ENCODE measurements around the gene TENT4A. TPM values are rescaled to one million over a fixed set of nuclear protein-coding genes. Genes with fewer than 3 reads are reported as not detected.

TENT4A gene
- total RNA-seq, 1 experiment from 2014 or later: 32.3 TPM

- Mint-ChIP-seq H3K36me3 (ENCODE audit: insufficient read depth, unreplicated experiment) (no peaks in the 10 kb centered on the region), H3K9me3 (ENCODE audit: unreplicated experiment) (no peaks in the 10 kb centered on the region), H3K4me3 (ENCODE audit: unreplicated experiment) (no peak overlapping the region), H3K27ac (ENCODE audit: unreplicated experiment) (no peak overlapping the region), H3K4me1 (ENCODE audit: low read depth, unreplicated experiment) (no peaks in the 10 kb centered on the region), H3K27me3 (ENCODE audit: insufficient read depth, unreplicated experiment) (peaks cover 8% of the 10 kb centered on the region)
- no peaks in the 10 kb centered on the region for H3K27me3 ChIP-seq (replicated peaks; ENCODE audit: control insufficient read depth, insufficient read depth, low read length)
- H3K36me3 ChIP-seq (ENCODE audit: control insufficient read depth, insufficient read depth, low read length): no peaks in the 10 kb centered on the region
- no peak for DNase-seq
- H3K9me3 ChIP-seq: no peaks in the 10 kb centered on the region
- no peaks in the 10 kb centered on the region for H3K4me1 ChIP-seq
- POLR2A ChIA-PET: no interaction called here
- no peak overlapping the region for H3K4me3 ChIP-seq (ENCODE audit: low read depth, low read length)
- intact Hi-C loops (cut with micrococcal nuclease; ENCODE audit: unreplicated experiment): no loop called here
- no peak for TF ChIP-seq CTCF (IDR thresholded peaks at IDR 0.05; ENCODE audit: insufficient read depth in 1 of 2, low read depth in 1 of 2, low read length in 1 of 2, severe bottlenecking in 1 of 2, unreplicated experiment in 1 of 2)
- BruUV-seq (replicated peaks): no TSS peak
- CTCF ChIA-PET: no interaction called here
Measured at GRCh38 chr5:6700074-6700684, 13.1 kb upstream of the TENT4A start.

GRCh38 chr5:6700685-6701355 lies 12.4 kb upstream of the TENT4A start:
- Mint-ChIP-seq H3K27ac (ENCODE audit: unreplicated experiment) (no peak overlapping the region), H3K27me3 (ENCODE audit: insufficient read depth, unreplicated experiment) (peaks cover 10% of the 10 kb centered on the region), H3K4me3 (ENCODE audit: unreplicated experiment) (no peak overlapping the region), H3K36me3 (ENCODE audit: insufficient read depth, unreplicated experiment) (no peaks in the 10 kb centered on the region), H3K4me1 (ENCODE audit: low read depth, unreplicated experiment) (no peaks in the 10 kb centered on the region), H3K9me3 (ENCODE audit: unreplicated experiment) (no peaks in the 10 kb centered on the region)
- intact Hi-C loops (cut with micrococcal nuclease; ENCODE audit: unreplicated experiment): no loop called here
- Histone ChIP-seq H3K9me3 (no peaks in the 10 kb centered on the region), H3K4me1 (no peaks in the 10 kb centered on the region), H3K4me3 (ENCODE audit: low read depth, low read length) (no peak overlapping the region), H3K36me3 (ENCODE audit: control insufficient read depth, insufficient read depth, low read length) (no peaks in the 10 kb centered on the region), H3K27me3 (replicated peaks; ENCODE audit: control insufficient read depth, insufficient read depth, low read length) (no peaks in the 10 kb centered on the region)
- no peak for DNase-seq
- no peak for TF ChIP-seq CTCF (IDR thresholded peaks at IDR 0.05; ENCODE audit: insufficient read depth in 1 of 2, low read depth in 1 of 2, low read length in 1 of 2, severe bottlenecking in 1 of 2, unreplicated experiment in 1 of 2)
- CTCF ChIA-PET: no interaction called here
- no TSS peak for BruUV-seq (replicated peaks)
- POLR2A ChIA-PET: no interaction called here

GRCh38 chr5:6701491-6701890 lies 11.7 kb upstream of the TENT4A start:
- no peaks in the 10 kb centered on the region for H3K4me1 Mint-ChIP-seq (ENCODE audit: low read depth, unreplicated experiment)
- no peak overlapping the region for H3K27ac Mint-ChIP-seq (ENCODE audit: unreplicated experiment)
- no peak overlapping the region for H3K4me3 ChIP-seq (ENCODE audit: low read depth, low read length)
- no TSS peak for BruUV-seq (replicated peaks)
- intact Hi-C loops (cut with micrococcal nuclease; ENCODE audit: unreplicated experiment): no loop called here
- no peaks in the 10 kb centered on the region for H3K36me3 ChIP-seq (ENCODE audit: control insufficient read depth, insufficient read depth, low read length)
- no peaks in the 10 kb centered on the region for H3K9me3 Mint-ChIP-seq (ENCODE audit: unreplicated experiment)
- H3K36me3 Mint-ChIP-seq (ENCODE audit: insufficient read depth, unreplicated experiment): no peaks in the 10 kb centered on the region
- ChIA-PET POLR2A (no interaction called here), CTCF (no interaction called here)
- TF ChIP-seq CTCF (IDR thresholded peaks at IDR 0.05; ENCODE audit: insufficient read depth in 1 of 2, low read depth in 1 of 2, low read length in 1 of 2, severe bottlenecking in 1 of 2, unreplicated experiment in 1 of 2): no peak
- H3K9me3 ChIP-seq: no peaks in the 10 kb centered on the region
- no peaks in the 10 kb centered on the region for H3K27me3 ChIP-seq (replicated peaks; ENCODE audit: control insufficient read depth, insufficient read depth, low read length)
- DNase-seq: no peak
- H3K4me1 ChIP-seq: no peaks in the 10 kb centered on the region
- H3K27me3 Mint-ChIP-seq (ENCODE audit: insufficient read depth, unreplicated experiment): peaks cover 10% of the 10 kb centered on the region
- H3K4me3 Mint-ChIP-seq (ENCODE audit: unreplicated experiment): no peak overlapping the region

Measured in Caco-2 (cell line).